Fibroblast of the aortic adventitia (primary cell): ENCODE results near the gene FNDC3A. TPM values are rescaled to one million over a fixed set of nuclear protein-coding genes. Genes with fewer than 3 reads are reported as not detected.

Experiments used
- DNase-seq: peaks from one replicate; pipeline ENCODE4 v3.0.0-alpha.2; 2010; ENCODE audit warnings: low read depth
- H3K4me3 ChIP-seq: 2 replicates; pipeline ENCODE4 v1.5.1; 2011; ENCODE audit warnings: low read depth, mild to moderate bottlenecking, control low read depth, low read length, moderate library complexity
- total RNA-seq: library from RNA; depleted of rRNA; stranded (reverse); fragments of >200 nt; gene quantifications from 2 replicates; pipeline ENCODE4 v1.2.3, GENCODE V29; 2012; ENCODE audit warnings: low replicate concordance
- TF ChIP-seq, protein P1 (sequence below): IDR thresholded peaks from 2 replicates; pipeline ENCODE4 v1.5.1; 2011; ENCODE audit warnings: mild to moderate bottlenecking, low read length, control low read depth, inconsistent platforms; ENCODE audit not compliant: insufficient read depth

FNDC3A gene
- total RNA-seq, 1 donor: 71.6 TPM

DNA sequence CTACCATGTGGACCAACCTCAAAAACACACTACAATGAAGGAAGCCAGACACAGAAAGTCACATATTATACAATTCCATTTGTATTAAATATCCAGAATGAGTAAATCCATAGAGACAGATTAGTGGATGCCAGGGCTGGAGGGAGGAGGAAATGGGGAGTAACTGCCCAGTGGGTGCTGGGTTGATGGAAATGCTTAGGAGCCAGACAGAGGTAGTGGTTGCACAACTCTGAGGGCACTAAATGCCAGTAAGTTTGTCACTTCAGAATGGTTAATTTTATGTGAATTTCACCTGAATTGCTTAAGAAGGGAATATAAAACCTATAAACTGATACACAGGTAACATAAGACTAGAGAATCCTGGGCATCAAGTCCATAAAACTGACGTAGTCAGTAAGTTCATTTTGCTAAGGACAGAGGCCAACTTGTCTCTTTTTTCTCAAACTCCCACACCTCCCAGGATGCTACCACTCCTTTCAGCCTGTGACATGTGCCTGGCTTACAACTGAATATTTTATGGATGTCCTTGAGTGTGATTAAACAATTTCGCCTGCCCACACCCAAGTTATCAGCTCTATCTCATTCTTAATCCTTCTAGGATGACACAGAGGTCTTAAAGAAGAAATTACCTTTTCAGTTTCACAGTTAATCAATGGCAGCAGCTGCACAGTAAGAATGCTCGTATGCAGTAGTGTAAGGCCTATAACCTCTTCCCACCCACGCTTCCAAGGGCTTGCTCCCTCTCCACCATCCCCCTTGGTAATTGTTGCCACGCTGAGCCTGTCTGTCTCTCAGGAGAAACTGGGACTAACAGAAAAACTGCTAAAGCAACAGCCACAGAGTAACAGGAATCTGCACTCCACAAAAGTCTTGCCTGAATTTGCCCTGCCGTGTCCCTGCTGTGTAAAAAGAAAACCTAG lies 238.5 kb downstream of the FNDC3A start:
- no peak for DNase-seq
- no peak overlapping the region for H3K4me3 ChIP-seq
- TF ChIP-seq, protein P1, sequence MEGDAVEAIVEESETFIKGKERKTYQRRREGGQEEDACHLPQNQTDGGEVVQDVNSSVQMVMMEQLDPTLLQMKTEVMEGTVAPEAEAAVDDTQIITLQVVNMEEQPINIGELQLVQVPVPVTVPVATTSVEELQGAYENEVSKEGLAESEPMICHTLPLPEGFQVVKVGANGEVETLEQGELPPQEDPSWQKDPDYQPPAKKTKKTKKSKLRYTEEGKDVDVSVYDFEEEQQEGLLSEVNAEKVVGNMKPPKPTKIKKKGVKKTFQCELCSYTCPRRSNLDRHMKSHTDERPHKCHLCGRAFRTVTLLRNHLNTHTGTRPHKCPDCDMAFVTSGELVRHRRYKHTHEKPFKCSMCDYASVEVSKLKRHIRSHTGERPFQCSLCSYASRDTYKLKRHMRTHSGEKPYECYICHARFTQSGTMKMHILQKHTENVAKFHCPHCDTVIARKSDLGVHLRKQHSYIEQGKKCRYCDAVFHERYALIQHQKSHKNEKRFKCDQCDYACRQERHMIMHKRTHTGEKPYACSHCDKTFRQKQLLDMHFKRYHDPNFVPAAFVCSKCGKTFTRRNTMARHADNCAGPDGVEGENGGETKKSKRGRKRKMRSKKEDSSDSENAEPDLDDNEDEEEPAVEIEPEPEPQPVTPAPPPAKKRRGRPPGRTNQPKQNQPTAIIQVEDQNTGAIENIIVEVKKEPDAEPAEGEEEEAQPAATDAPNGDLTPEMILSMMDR: no peak

DNA sequence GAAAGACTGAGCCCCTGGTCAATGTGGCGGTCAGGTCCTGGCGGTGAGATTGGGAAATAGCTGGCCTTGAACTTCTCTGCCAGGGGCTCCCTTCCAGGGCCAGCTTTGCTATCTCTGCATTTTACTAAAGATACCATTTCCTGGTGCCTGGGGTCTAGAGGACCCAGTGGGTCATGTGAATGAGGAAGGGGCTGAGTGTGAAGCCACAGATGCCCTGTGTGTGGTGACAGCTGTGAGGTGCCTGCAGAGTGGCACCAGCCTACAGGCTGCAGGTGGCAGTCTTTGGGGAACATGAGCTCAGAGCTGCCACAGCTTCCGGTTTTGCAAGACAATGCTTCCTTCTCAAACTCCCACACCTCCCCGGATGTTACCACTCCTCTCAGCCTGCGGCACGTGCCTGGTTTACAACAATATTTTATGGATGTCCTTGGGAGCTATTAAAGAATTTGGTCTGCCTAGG lies 239.2 kb downstream of the FNDC3A start:
- H3K4me3 ChIP-seq: no peak overlapping the region
- TF ChIP-seq, protein P1: no peak
- DNase-seq: no peak

DNA sequence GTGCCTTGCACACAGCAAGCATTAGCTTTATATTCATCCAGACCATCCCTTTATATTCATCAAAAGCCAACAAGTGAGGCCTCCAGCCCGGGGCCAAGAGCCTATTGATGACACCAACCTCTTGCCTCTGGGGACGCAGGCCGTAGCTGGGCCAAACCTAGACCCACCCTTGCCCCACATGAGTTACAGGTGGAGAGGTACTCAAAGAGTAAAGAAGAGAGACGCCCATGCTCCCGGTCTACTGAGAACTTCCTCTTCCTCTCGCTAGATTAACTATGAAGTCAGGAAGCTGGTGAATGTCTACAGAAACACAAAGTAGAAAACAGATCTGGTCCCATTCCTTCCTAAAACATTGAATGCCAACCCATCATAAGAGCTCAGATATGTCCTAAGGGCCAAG lies 240.6 kb downstream of the FNDC3A start:
- no peak for DNase-seq
- TF ChIP-seq, protein P1: no peak
- no peak overlapping the region for H3K4me3 ChIP-seq

DNA sequence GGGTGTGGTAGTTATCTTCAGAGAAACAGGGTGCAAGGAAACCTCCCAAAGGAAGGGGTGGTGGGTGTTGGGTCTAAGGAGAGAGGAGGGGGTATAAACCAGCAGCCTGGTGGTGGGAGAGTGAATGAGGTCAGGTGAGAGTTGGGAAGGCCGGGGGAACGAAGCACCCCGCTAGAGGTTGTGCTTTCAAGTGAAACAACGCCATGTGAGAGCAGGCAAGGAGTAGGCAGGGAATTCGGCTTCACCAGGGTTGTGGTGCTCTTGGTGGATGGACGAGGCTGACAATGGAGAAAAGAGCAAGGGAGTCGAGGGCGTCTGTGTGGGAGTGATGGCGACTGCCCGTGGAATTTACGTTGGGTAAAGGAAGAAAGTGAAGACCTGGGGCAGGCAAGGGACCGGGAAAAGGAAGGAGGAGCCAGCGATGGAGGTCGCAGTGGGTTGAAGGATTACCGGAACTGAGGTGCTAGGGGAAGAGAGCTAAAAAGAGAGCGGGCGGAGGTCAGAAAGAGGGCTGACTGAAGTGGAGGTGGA lies 242.3 kb downstream of the FNDC3A start:
- TF ChIP-seq, protein P1: no peak
- no peak overlapping the region for H3K4me3 ChIP-seq
- DNase-seq: no peak

DNA sequence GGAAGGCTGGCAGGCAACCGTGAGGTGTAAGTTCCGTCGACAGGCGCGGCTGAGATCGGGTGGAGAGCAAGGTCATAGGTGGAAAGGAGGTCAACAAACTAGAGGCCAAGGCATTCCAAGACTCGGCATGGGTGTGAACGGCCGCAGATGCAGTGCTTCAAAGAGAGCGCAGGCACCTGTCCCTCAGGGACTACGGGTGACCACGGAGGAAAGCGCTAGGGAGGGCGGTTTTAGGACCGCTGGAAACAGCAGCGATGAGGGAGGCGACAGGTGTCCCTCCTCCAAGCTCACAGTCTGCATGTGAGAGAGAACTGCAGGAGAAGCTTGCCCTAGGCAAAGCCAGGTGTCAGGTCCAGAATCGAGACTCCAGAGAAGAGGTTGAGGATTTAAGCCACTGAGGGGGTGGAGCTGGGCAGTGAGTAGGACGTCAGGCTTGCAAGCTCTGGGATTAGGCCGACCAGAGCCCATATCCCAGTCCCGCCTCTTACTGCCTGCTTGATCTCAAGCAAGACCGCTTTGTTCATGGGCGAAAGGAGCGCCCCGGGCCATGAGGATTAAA lies 242.9 kb downstream of the FNDC3A start:
- DNase-seq: no peak
- TF ChIP-seq, protein P1: no peak
- H3K4me3 ChIP-seq: no peak overlapping the region

- H3K4me3 ChIP-seq: no peak overlapping the region
- DNase-seq: peak; percentile 15
- TF ChIP-seq, protein P1: no peak
These were observed 243.9 kb downstream of the FNDC3A start for GRCh38 chr13:49219647-49220035.
